ENCODE measurements around the gene NTF3.

NTF3 gene

GRCh38 chr12:5456906-5457305, 25.0 kb downstream of the NTF3 start:
- DNase-seq (ENCODE audit: low read depth in 2 of 2), result no peak

GRCh38 chr12:5458229-5459050, 26.5 kb downstream of the NTF3 start:
- no peak for DNase-seq (ENCODE audit: low read depth in 2 of 2)

- DNase-seq (ENCODE audit: low read depth in 2 of 2), result no peak
These were observed 27.3 kb downstream of the NTF3 start for GRCh38 chr12:5459051-5459782.

- DNase-seq (ENCODE audit: low read depth in 2 of 2), result no peak
These were observed 28.9 kb downstream of the NTF3 start for GRCh38 chr12:5460817-5461216.

GRCh38 chr12:5461966-5462365, 30.1 kb downstream of the NTF3 start:
- DNase-seq (ENCODE audit: low read depth in 2 of 2), result no peak

- no peak for DNase-seq (ENCODE audit: low read depth in 2 of 2)
These were observed 32.2 kb downstream of the NTF3 start for GRCh38 chr12:5464096-5464495.

- DNase-seq (ENCODE audit: low read depth in 2 of 2), result no peak
These were observed 33.5 kb downstream of the NTF3 start for GRCh38 chr12:5465384-5465783.

GRCh38 chr12:5466521-5466960, 34.6 kb downstream of the NTF3 start:
- DNase-seq (ENCODE audit: low read depth in 2 of 2), result no peak

- DNase-seq (ENCODE audit: low read depth in 2 of 2), result no peak
These were observed 36.0 kb downstream of the NTF3 start for GRCh38 chr12:5467931-5468330.

GRCh38 chr12:5470221-5470620, 38.3 kb downstream of the NTF3 start:
- no peak for DNase-seq (ENCODE audit: low read depth in 2 of 2)

- DNase-seq (ENCODE audit: low read depth in 2 of 2), result no peak
These were observed 38.8 kb downstream of the NTF3 start for GRCh38 chr12:5470703-5471102.

GRCh38 chr12:5473076-5473782, 41.3 kb downstream of the NTF3 start:
- no peak for DNase-seq (ENCODE audit: low read depth in 2 of 2)

GRCh38 chr12:5473783-5474116, 41.8 kb downstream of the NTF3 start:
- DNase-seq (ENCODE audit: low read depth in 2 of 2), result no peak

GRCh38 chr12:5476356-5476755, 44.4 kb downstream of the NTF3 start:
- no peak for DNase-seq (ENCODE audit: low read depth in 2 of 2)

GRCh38 chr12:5478081-5478706, 46.3 kb downstream of the NTF3 start:
- DNase-seq (ENCODE audit: low read depth in 2 of 2), result no peak

GRCh38 chr12:5479761-5480160, 47.9 kb downstream of the NTF3 start:
- DNase-seq (ENCODE audit: low read depth in 2 of 2), result no peak

- no peak for DNase-seq (ENCODE audit: low read depth in 2 of 2)
These were observed 48.5 kb downstream of the NTF3 start for GRCh38 chr12:5480218-5480937.

GRCh38 chr12:5480938-5481303, 49.0 kb downstream of the NTF3 start:
- DNase-seq (ENCODE audit: low read depth in 2 of 2), result no peak

GRCh38 chr12:5481645-5482044, 49.7 kb downstream of the NTF3 start:
- no peak for DNase-seq (ENCODE audit: low read depth in 2 of 2)

GRCh38 chr12:5484426-5484825, 52.5 kb downstream of the NTF3 start:
- no peak for DNase-seq (ENCODE audit: low read depth in 2 of 2)

- DNase-seq (ENCODE audit: low read depth in 2 of 2), result no peak
These were observed 53.5 kb downstream of the NTF3 start for GRCh38 chr12:5485454-5485853.

- no peak for DNase-seq (ENCODE audit: low read depth in 2 of 2)
These were observed 55.2 kb downstream of the NTF3 start for GRCh38 chr12:5487076-5487475.
